ENCODE results near the gene SLC44A2.

The SLC44A2 gene

GRCh38 chr19:10625003-10625761, at the start of gene SLC44A2:
SLC44A2 (plus strand) TSS chr19:10625553; CDS start chr19:10625634, 81 bp downstream.
- peak; percentile 92 for DNase-seq

GRCh38 chr19:10577951-10578350, 47.4 kb upstream of the SLC44A2 start:
- DNase-seq: no peak

- peak; percentile 88 for DNase-seq
Observed at GRCh38 chr19:10580979-10581631, 44.2 kb upstream of the SLC44A2 start.

- no peak for DNase-seq
Observed at GRCh38 chr19:10582091-10582490, 43.3 kb upstream of the SLC44A2 start.

GRCh38 chr19:10583036-10583776, 42.1 kb upstream of the SLC44A2 start:
- no peak for DNase-seq

- no peak for DNase-seq
Observed at GRCh38 chr19:10586396-10586795, 39.0 kb upstream of the SLC44A2 start.

GRCh38 chr19:10587022-10587838, 38.1 kb upstream of the SLC44A2 start, which contains the start of gene AP1M2:
AP1M2 (minus strand) TSS chr19:10587312; CDS start chr19:10587231, 81 bp downstream.
- no peak for DNase-seq

- no peak for DNase-seq
Observed at GRCh38 chr19:10587839-10588150, 37.6 kb upstream of the SLC44A2 start.

GRCh38 chr19:10593148-10593547, 32.2 kb upstream of the SLC44A2 start:
- no peak for DNase-seq

- DNase-seq: peak; percentile 43
Observed at GRCh38 chr19:10593820-10594637, 31.3 kb upstream of the SLC44A2 start.

- DNase-seq: no peak
Observed at GRCh38 chr19:10600149-10600548, 25.2 kb upstream of the SLC44A2 start.

- no peak for DNase-seq
Observed at GRCh38 chr19:10601999-10602329, 23.4 kb upstream of the SLC44A2 start.

- peak; percentile 89 for DNase-seq
Observed at GRCh38 chr19:10602330-10603083, 22.8 kb upstream of the SLC44A2 start.

- DNase-seq: peak; percentile 54
Observed at GRCh38 chr19:10603084-10603872, 22.1 kb upstream of the SLC44A2 start.

- peak; percentile 30 for DNase-seq
Observed at GRCh38 chr19:10603873-10604459, 21.4 kb upstream of the SLC44A2 start.

GRCh38 chr19:10604460-10604980, 20.8 kb upstream of the SLC44A2 start:
- DNase-seq: no peak

GRCh38 chr19:10611907-10612306, 13.4 kb upstream of the SLC44A2 start:
- DNase-seq: no peak

GRCh38 chr19:10612499-10613119, 12.7 kb upstream of the SLC44A2 start:
- DNase-seq: peak; percentile 31

GRCh38 chr19:10615429-10616023, 9.8 kb upstream of the SLC44A2 start:
- no peak for DNase-seq
